Activated B cell treated with CpG ODN at 0.5 μM for 24 hours (primary cell): ENCODE results near the gene RPA3. TPM values are rescaled to one million over a fixed set of nuclear protein-coding genes. Genes with fewer than 3 reads are reported as not detected.

ENCODE experiments used
- ATAC-seq: fragments of 200-7000 bp; cut with Tn5 transposase; one replicate; pipeline ENCODE4 v1.10.0; 2021; ENCODE audit warnings: low read depth, mild to moderate bottlenecking, moderate library complexity
- CTCF ChIA-PET: fragments of 350-600 bp; sonication (Branson Sonifier 250); formaldehyde crosslinking; loops from one replicate; lab custom pipeline; 2021; ENCODE audit warnings: antibody characterized with exemption; lab: Charles Lee
- POLR2A ChIA-PET: fragments of 350-600 bp; sonication (Branson Sonifier 250); formaldehyde crosslinking; loops from one replicate; lab custom pipeline; 2021; ENCODE audit warnings: antibody characterized with exemption; lab: Charles Lee
- DNase-seq: peaks from one replicate; pipeline ENCODE4 v3.0.0; 2022
- H3K27ac Mint-ChIP-seq: one replicate; pipeline ENCODE4 v1.8.0; 2020; ENCODE audit warnings: mixed read lengths
- H3K27me3 Mint-ChIP-seq: one replicate; pipeline ENCODE4 v1.8.0; 2021; ENCODE audit warnings: mixed read lengths
- H3K36me3 Mint-ChIP-seq: one replicate; pipeline ENCODE4 v1.8.0; 2021; ENCODE audit warnings: low read depth, mixed read lengths
- H3K4me1 Mint-ChIP-seq: one replicate; pipeline ENCODE4 v1.8.0; 2021; ENCODE audit warnings: mixed read lengths
- H3K4me3 Mint-ChIP-seq: one replicate; pipeline ENCODE4 v1.8.0; 2020; ENCODE audit warnings: mild to moderate bottlenecking, mixed read lengths
- H3K9me3 Mint-ChIP-seq: one replicate; pipeline ENCODE4 v1.8.0; 2020; ENCODE audit warnings: mixed read lengths
- CTCF ChIP-seq: fragments of 200-600 bp; IDR thresholded peaks from one replicate; pipeline ENCODE4 v1.8.0; 2022; ENCODE audit warnings: antibody characterized with exemption, mild to moderate bottlenecking
- intact Hi-C: fragments of 100-400 bp; cut with micrococcal nuclease; formaldehyde crosslinking; loops from one replicate; pipeline ENCODE4 v1.15.1; 2024
- total RNA-seq: library from RNA; stranded (reverse); gene quantifications from 2 replicates; pipeline ENCODE4 v1.2.3, GENCODE V29; 2022

RPA3 gene
- total RNA-seq, 1 donor from 2014 or later = 64.9 TPM

- intact Hi-C loops = loop anchor here (1.0 kb wide), 6 partner anchors 45 to 701 kb away; partner anchors contain the start of gene UMAD1
- no peak overlapping the region for H3K27ac Mint-ChIP-seq
- no peaks in the 10 kb centered on the region for H3K9me3 Mint-ChIP-seq
- ChIA-PET POLR2A (no interaction called here), CTCF (interaction anchor here (0.7 to 4.5 kb wide), 8 partner anchors 19 to 701 kb away, joined by 3 to 26 read pairs (median 4); no protein-coding TSS in a partner anchor)
- TF ChIP-seq CTCF = no peak
- peak; percentile 56 for ATAC-seq
- DNase-seq = no peak
- no peaks in the 10 kb centered on the region for H3K4me1 Mint-ChIP-seq
- H3K4me3 Mint-ChIP-seq = no peak overlapping the region
- H3K36me3 Mint-ChIP-seq = peaks cover 66% of the 10 kb centered on the region
- no peaks in the 10 kb centered on the region for H3K27me3 Mint-ChIP-seq
Measured at GRCh38 chr7:7595451-7595850, 123.0 kb downstream of the RPA3 start.

Other genes starting within 250 kb of the RPA3 start
- 0.16 and 0.17 TPM in 2 replicates for gene COL28A1, start 182.7 kb downstream of the RPA3 start, total RNA-seq
- 70.2 and 81.3 TPM in 2 replicates for gene MIOS, start 151.7 kb downstream of the RPA3 start, total RNA-seq
- 13.9 and 15.4 TPM in 2 replicates for gene UMAD1, start 77.9 kb downstream of the RPA3 start, total RNA-seq